Mesodermal cell (in vitro differentiated cells): ENCODE measurements around the gene TET3.

Experiments
- H3K27ac ChIP-seq: 2 replicates; pipeline ENCODE4 v1.7.0; 2013; ENCODE audit warnings: mild to moderate bottlenecking, low read depth, low read length, moderate library complexity; ENCODE audit not compliant: severe bottlenecking
- H3K36me3 ChIP-seq: 2 replicates; pipeline ENCODE4 v1.7.1; 2013; ENCODE audit warnings: mild to moderate bottlenecking, low read length, moderate library complexity; ENCODE audit not compliant: control insufficient read depth, insufficient read depth
- H3K4me1 ChIP-seq: one replicate; pipeline ENCODE4 v1.7.1; 2013; ENCODE audit warnings: mild to moderate bottlenecking, low read length; ENCODE audit not compliant: insufficient read depth, control insufficient read depth, poor library complexity, severe bottlenecking
- H3K4me3 ChIP-seq: 2 replicates; pipeline ENCODE4 v1.7.0; 2013; ENCODE audit warnings: low read length, control low read depth, mild to moderate bottlenecking; ENCODE audit not compliant: insufficient read depth, poor library complexity, severe bottlenecking; ENCODE audit errors: extremely low read depth
- H3K9me3 ChIP-seq: 2 replicates; pipeline ENCODE4 v1.7.1; 2013; ENCODE audit warnings: mild to moderate bottlenecking, low read length, moderate library complexity; ENCODE audit not compliant: control insufficient read depth
- WGBS, 2 experiments: methylation state at CpG; one replicate each; pipeline ENCODE4 v1.1.5; 2013; ENCODE audit warnings: missing lambda C conversion rate in 2 of 2; ENCODE audit not compliant: insufficient coverage in 2 of 2; 5-methylcytosine and 5-hydroxymethylcytosine counted together

TET3 gene

DNA sequence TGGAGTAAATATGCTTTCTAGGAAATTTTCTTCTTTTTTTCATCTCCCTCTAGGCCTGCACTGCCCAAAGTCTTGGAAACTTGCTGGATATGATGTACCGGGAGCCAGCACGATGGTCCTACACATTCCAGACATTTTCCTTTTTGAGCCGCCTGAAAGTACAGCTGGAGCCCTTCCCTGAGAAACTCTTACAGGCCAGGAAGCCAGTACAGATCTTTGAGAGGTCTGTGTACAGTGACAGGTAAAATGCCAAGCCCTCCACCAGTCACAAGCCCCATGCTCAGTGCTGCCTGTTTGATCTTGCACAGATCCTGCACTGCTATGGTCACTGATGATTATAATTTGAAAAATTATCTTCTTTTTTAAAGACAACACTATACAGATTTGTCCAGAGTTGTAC lies 38.0 kb upstream of the TET3 start:
- Histone ChIP-seq H3K4me1 (no peaks in the 10 kb centered on the region), H3K9me3 (no peaks in the 10 kb centered on the region), H3K27ac (no peak overlapping the region), H3K36me3 (peaks cover 88% of the 10 kb centered on the region), H3K4me3 (no peak overlapping the region)
- 60 to 93% methylated on average over 1 to 3 of the region's 3 CpGs for WGBS, 2 experiments

DNA sequence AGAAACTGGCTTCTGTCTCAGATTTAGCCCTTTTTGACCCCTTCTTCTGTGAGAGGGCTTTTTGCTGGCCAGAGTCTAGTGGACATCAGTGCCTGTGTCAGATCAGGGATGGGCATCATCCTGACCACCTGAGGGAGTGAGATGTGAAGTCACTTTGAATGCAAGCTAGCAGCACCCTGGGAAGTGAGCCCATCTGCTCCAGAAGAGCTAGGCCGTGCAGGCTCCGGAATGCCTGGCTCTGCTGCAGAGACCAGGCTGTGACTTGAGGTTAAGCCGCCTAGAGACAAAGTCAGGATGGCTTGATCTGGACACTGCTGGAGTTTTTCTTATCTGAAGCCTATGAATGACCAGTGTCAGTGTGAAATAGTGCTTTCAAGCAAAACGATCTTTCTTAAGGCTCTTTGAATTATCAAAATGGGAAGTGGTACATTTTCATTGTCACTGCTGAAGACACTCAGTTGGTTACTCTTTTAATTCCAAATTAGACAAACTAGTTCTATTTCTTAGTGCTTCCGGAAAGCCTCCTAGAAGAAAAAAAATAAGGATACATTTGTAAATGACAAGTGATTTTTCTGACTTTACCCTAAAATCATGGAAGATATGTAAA lies 37.2 kb upstream of the TET3 start:
- Histone ChIP-seq H3K4me3 (no peak overlapping the region), H3K9me3 (no peaks in the 10 kb centered on the region), H3K27ac (no peak overlapping the region), H3K36me3 (peaks cover 92% of the 10 kb centered on the region), H3K4me1 (peaks cover 4% of the 10 kb centered on the region)
- WGBS, 2 experiments = 86 to 91% methylated on average over 3 of the region's 5 CpGs

DNA sequence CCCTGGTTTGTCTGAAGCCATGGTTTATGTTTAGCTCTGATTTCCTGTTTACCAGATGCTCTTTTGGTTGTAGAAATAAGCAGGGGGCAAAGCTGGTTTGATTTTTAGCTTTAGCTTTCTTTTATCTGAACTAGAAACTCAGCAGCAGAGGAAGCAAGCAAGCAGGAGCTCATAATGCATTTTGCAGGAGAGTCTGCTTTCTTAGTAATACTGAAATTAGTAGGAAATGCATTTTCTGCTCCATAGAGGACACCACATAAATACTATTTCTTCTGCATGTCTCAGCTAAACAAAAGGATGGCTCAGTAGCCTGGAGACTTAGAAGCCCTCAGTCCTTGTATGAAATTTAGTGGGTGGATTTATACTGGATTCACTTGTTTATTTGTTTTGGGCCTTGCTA lies 34.9 kb upstream of the TET3 start:
- Histone ChIP-seq H3K27ac (no peak overlapping the region), H3K36me3 (peaks cover 95% of the 10 kb centered on the region)

DNA sequence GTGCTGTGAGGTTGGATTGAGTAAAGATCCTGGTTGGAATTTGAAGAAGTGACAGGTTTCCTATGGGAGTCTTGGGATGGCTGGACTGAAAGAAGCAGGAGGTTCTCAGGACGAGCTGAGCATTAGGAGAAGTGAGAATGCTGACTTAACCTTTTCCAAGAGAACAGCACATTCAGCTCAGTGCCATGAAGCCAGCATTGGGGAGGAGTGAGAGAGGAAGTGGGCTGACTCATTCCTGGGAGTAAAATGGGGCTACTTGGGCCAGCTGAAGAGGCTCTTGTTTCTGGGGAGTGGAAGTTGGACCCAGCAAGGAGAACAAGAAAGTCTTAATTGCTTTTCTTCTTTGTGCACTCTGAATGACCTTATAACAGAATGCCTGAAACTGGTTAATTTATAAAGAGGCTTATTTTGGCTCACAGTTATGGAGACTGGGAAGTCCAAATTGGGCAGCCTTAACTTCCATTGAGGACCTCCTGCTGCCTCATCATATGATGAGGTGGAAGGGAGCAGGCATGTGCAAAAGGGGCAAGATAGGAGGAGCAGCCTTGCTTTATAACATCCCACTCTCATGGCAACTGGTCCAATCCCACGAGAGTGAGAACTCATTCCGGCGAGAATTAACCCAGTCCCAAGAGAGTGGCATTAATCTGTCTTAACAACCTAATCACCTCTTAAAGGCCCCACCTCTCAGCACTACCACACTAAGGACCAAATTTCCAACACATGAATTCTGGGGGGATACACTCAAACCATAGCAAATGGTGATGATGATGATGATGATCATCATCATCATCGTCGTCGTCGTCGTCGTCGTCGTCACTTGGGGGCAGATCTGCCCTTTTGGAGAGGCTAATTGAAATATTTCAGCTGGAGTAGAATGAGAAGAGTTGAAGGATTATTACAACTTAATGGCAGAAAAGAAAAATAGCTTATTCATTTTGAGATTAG lies 31.9 kb upstream of the TET3 start:
- no peak overlapping the region for H3K27ac ChIP-seq
- peaks cover 4% of the 10 kb centered on the region for H3K4me1 ChIP-seq
- H3K9me3 ChIP-seq = no peaks in the 10 kb centered on the region
- H3K4me3 ChIP-seq = no peak overlapping the region
- peaks cover 98% of the 10 kb centered on the region for H3K36me3 ChIP-seq
- WGBS, 2 experiments = 78 to 95% methylated on average over 6 to 8 of the region's 12 CpGs

More for the DNA sequence above, 34.9 kb upstream of the TET3 start:
- Histone ChIP-seq H3K4me1 (peaks cover 4% of the 10 kb centered on the region), H3K9me3 (no peaks in the 10 kb centered on the region), H3K4me3 (no peak overlapping the region)

DNA sequence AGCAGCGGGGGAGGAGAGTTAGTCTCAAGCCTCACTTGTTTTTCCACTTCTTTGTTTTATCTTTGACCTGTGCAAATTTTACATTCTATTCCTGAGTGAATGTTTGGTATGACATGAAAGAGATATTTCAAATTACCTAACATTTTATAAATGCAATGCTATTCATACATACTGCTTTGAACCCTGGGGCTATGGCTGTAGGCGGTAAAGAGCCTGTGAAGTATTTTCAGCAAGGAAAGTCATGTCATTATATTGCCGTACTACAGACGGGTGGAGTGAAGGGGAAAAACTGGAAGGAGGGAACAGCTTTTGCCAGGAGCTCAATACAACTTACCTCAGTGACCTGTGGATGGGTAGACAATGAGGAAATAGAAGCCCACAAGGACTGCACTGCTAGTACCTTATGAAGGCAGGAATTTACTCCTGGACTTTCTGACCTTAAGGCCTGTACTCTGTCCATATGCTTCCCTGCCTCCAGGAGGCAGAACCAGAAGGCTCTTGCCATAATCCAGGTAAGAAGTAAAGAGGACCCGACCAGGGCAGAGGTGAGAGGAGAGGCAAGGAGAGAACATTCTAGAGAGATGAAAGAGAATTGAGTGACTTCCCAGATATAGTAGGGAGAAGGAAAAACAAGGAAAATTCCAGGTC lies 28.4 kb upstream of the TET3 start:
- Histone ChIP-seq H3K9me3 (no peaks in the 10 kb centered on the region), H3K4me3 (no peak overlapping the region), H3K27ac (no peak overlapping the region), H3K36me3 (peaks cover 91% of the 10 kb centered on the region), H3K4me1 (peaks cover 4% of the 10 kb centered on the region)
- 97 to 98% methylated on average over 4 to 5 of the region's 5 CpGs for WGBS, 2 experiments

GRCh38 chr2:73961274-73961673 lies 23.4 kb upstream of the TET3 start:
- Histone ChIP-seq H3K4me3 (no peak overlapping the region), H3K27ac (no peak overlapping the region), H3K36me3 (peaks cover 46% of the 10 kb centered on the region), H3K9me3 (peaks cover 3% of the 10 kb centered on the region), H3K4me1 (no peaks in the 10 kb centered on the region)
- 87 to 100% methylated on average over 1 to 4 of the region's 4 CpGs for WGBS, 2 experiments

DNA sequence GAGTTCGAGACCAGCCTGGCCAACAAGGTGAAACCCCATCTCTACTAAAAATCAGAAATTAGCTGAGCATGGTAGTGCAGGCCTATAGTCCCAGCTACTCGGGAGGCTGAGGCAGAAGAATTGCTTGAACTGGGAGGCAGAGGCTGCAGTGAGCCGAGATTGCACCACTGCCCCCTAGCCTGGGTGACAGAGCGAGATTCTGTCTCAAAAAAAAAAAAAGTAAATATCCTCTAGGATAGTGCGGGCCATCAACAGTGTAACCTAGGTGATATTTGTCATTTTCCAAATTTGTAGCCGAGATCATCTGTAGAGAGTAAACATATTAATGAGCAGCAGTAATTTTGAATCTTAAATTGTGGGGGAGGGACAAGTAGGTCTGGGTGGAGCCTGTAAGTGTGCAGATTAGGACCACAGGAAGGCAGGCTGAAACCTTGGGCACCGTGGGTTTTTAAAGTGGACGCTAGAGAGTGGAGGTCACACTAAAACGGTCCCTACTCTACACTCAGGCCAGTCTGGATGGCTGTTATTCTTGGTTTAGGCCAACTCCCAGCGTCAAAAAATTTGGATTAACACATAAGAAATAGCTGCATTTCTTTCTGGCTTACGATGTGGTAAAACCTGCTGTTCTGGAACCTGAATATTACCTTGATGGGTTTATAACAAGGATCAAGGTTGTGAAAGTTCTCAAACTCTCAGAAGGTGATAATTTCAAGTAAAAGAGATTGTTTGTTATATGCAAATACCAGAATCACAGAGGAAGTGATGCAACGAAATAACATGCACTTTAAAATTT lies 22.7 kb upstream of the TET3 start:
- WGBS, 2 experiments = 89 to 90% methylated on average over 6 to 11 of the region's 12 CpGs
- H3K27ac ChIP-seq = no peak overlapping the region
- H3K4me1 ChIP-seq = no peaks in the 10 kb centered on the region
- H3K9me3 ChIP-seq = peaks cover 3% of the 10 kb centered on the region
- peaks cover 39% of the 10 kb centered on the region for H3K36me3 ChIP-seq
- no peak overlapping the region for H3K4me3 ChIP-seq

GRCh38 chr2:73962798-73963197 lies 21.9 kb upstream of the TET3 start:
- Histone ChIP-seq H3K4me1 (no peaks in the 10 kb centered on the region), H3K9me3 (peaks cover 3% of the 10 kb centered on the region), H3K36me3 (peaks cover 32% of the 10 kb centered on the region), H3K27ac (no peak overlapping the region), H3K4me3 (no peak overlapping the region)
- 93 to 100% methylated on average over 3 of the region's 5 CpGs for WGBS, 2 experiments

DNA sequence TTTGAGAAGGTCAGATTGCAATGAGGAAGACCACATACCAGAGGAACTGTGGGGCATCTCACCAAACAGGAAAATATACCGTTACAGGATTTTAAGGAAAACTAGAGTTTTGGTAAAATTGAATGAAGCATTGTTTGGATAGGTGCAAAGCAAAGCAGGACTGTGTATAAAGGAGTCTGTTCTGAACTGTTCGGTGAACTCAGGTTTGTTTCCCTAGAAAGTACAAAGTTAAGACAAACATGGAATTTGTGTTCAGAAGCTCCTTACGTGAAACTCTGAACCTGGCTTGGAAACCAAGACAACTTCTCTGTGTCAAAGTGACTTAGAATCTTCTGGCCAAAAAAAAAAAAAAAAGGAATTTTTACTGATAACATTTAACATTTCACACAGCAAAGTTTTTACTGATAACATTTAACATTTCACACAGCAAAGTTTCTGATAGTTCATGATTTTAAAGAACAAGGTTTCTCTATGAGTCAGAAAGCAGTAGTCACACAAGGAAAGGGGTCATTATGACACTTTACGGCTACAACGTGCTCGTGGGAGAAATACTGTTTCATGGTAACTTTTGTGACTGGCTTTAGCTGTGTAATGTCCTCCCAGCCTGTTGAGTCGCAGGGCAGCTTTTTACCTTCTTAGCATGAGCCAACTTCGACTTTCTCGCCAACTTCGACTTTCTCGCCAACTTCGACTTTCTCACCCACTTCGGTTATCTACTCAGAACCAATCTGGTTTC lies 21.2 kb upstream of the TET3 start:
- no peak overlapping the region for H3K27ac ChIP-seq
- 89 to 92% methylated on average over 12 to 13 of the region's 13 CpGs for WGBS, 2 experiments

GRCh38 chr2:73964223-73964622 lies 20.5 kb upstream of the TET3 start:
- no peak overlapping the region for H3K27ac ChIP-seq
- H3K4me3 ChIP-seq = no peak overlapping the region
- H3K9me3 ChIP-seq = peaks cover 3% of the 10 kb centered on the region
- 60 to 67% methylated on average over 1 of the region's 2 CpGs for WGBS, 2 experiments
- peaks cover 18% of the 10 kb centered on the region for H3K36me3 ChIP-seq
- H3K4me1 ChIP-seq = no peaks in the 10 kb centered on the region

More for the DNA sequence above, 21.2 kb upstream of the TET3 start:
- no peaks in the 10 kb centered on the region for H3K4me1 ChIP-seq
- H3K36me3 ChIP-seq = peaks cover 24% of the 10 kb centered on the region
- H3K9me3 ChIP-seq = peaks cover 3% of the 10 kb centered on the region
- no peak overlapping the region for H3K4me3 ChIP-seq
